Astrocyte (in vitro differentiated cells and primary cell): ENCODE results near the gene SUSD4.

ENCODE experiments used
- EZH2 ChIP-seq: IDR thresholded peaks from 2 replicates; pipeline ENCODE4 v1.6.1; 2012; ENCODE audit warnings: mild to moderate bottlenecking, low read length, inconsistent platforms; ENCODE audit not compliant: insufficient read depth
- TF ChIP-seq, protein P1 (sequence below): IDR thresholded peaks from 2 replicates; pipeline ENCODE4 v1.5.1; 2011; ENCODE audit warnings: low read depth, mild to moderate bottlenecking, inconsistent platforms, low read length, moderate library complexity; ENCODE audit not compliant: insufficient read depth

DNA sequence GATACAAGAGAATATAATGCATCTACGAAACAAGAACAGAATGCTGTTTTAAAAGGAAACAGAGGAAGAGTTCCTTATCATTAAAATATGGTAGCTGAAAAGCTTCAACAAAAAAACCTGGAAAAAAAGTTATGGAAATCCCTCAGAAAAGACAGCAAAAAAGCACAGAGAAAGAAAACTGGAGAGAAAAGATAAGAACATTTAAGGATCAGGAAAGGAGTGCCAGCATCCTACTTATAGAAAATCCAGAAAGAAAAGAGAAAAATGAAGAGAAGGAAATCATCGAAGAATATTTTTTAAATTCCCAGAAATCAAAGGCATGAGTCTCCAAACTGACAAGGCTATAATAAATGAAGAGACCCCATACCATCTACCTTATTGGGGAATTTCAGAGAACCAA lies 29.8 kb downstream of the SUSD4 start:
- TF ChIP-seq, protein P1, sequence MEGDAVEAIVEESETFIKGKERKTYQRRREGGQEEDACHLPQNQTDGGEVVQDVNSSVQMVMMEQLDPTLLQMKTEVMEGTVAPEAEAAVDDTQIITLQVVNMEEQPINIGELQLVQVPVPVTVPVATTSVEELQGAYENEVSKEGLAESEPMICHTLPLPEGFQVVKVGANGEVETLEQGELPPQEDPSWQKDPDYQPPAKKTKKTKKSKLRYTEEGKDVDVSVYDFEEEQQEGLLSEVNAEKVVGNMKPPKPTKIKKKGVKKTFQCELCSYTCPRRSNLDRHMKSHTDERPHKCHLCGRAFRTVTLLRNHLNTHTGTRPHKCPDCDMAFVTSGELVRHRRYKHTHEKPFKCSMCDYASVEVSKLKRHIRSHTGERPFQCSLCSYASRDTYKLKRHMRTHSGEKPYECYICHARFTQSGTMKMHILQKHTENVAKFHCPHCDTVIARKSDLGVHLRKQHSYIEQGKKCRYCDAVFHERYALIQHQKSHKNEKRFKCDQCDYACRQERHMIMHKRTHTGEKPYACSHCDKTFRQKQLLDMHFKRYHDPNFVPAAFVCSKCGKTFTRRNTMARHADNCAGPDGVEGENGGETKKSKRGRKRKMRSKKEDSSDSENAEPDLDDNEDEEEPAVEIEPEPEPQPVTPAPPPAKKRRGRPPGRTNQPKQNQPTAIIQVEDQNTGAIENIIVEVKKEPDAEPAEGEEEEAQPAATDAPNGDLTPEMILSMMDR, result no peak
- no peak for TF ChIP-seq EZH2
